ENCODE results near the gene PDIA5.
"Not testable (repeated sequence)": the region's sequence is repeated elsewhere in the genome, so short reads cannot be mapped to it uniquely, and the experiment has no call there.

Gene PDIA5

DNA sequence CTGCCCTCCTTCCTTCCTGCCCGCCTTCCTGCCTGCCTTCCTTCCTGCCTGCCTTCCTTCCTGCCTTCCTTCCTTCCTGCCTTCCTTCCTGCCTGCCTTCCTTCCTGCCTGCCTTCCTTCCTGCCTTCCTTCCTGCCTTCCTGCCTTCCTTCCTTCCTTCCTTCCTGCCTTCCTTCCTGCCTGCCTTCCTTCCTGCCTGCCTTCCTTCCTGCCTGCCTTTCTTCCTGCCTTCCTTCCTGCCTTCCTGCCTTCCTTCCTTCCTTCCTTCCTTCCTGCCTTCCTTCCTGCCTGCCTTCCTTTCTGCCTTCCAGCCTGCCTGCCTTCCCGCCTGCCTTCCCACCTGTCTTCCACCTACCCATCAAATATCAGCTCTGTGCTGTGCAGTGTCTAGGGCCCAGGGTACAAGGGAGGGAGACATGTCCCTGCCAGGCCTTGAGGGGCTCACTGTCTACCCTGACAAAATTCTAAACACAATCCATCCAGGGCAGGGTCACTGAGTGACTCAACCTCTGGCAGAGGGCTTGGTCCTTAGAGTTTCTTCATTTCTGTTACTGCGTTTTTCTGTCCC is 85.1 kb downstream of the PDIA5 start:
- DNase-seq: not testable (repeated sequence)

DNA sequence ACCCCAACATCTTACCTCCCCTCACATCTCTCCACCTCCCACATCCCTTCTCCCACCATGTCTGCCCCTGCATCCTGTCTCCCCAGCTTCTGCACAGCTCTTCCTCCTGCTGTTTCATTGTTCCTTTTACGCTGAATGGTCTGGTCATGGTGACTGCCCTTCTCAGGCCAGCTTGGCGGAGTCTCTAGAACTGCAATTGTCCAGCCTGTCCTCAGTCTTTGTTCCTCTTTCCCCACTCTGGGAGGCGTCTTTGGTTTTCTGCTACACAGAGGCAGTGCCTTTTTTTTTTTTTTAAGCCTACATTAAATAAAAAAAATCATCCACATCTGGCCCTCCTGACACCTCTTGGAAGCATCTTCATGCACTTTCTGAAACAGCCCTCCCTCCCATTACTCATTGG is 85.9 kb downstream of the PDIA5 start:
- no peak for DNase-seq

DNA sequence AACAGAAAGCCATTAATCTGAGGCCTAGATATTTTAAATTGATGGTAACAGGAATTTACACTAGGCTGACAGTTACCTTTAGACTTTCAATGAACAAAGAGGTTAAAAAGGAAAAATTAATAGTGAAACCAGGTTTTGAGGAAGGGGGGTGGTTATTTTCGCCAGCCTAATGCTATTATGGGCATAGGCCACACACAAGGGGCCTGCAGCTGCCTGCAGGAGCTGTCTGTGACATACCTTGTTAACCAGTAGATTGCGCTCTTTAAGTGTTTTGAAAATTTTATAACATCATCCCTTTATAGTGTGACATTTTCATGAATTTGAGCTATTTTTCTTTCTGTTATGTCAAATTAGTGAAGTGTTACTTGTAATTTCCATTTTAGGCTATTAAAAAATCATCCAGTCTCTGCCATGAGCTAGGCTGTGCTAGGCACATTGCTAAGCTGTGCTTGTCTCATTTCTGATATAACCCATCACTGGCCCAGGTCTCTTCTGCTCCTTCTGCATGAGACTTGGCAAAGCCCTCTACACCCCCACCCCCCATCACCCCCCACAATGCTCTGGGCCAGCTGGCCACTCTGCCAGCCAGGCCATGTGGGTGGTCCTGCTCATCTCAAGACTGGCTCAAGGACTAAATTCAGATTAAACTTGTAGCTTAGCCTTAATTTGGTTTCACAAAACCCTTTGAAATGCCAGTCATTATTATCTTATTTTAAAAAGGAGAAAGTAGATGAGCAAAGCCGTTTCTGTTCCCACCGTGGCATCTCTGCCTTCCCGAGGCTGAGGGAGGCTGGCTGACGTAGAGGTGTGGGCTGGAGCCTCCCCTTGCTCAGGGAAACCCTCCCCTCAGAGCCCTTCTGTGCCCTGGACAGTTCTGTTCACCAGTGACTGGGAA is 86.5 kb downstream of the PDIA5 start:
- no peak for DNase-seq

DNA sequence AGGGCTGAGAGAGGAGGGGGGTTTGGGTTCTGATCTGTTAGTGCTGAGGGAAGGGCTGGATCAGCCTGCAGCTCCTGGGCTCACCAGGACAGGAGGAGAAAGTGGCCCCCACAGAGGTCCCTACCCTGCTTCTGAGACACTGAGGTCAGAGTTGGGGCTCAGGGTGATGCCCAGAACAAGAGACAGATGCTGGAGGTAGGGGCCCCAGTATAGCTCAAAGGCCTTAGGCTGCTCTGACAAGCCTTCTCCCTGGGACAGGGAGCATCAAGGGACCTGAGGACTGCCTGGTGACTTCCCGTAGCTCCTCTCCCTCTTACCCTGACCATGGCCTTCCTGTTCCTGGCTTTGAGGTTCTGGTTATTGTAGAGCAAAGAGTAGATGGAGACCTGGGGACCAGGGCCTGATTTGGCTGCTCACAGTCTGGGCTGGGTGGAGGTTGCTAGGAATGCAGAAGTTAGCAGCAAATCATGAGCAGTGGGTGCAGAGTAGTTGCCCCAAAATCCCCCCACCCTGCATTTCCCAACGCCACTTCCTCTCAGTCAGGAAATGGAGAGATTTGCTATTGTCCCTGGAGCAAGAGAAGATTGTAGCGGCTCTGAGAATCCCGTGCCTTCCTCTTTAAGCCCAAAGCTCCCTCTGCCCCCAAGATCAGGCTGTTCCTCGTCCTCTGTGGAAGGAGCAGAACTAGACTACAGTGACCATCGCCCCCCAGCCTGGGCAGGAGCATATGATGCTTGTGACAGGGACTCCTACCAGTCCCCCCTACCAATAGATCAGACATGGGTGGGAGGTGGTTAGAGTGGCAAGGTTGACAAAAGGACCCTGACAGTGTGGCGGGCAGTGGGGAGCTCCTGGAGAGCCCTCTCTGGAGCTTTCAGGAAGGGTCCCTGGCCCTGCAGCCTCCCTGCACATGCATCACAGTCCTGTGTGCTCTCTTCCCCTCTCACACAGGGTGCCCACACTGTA is 87.5 kb downstream of the PDIA5 start:
- DNase-seq: no peak

DNA sequence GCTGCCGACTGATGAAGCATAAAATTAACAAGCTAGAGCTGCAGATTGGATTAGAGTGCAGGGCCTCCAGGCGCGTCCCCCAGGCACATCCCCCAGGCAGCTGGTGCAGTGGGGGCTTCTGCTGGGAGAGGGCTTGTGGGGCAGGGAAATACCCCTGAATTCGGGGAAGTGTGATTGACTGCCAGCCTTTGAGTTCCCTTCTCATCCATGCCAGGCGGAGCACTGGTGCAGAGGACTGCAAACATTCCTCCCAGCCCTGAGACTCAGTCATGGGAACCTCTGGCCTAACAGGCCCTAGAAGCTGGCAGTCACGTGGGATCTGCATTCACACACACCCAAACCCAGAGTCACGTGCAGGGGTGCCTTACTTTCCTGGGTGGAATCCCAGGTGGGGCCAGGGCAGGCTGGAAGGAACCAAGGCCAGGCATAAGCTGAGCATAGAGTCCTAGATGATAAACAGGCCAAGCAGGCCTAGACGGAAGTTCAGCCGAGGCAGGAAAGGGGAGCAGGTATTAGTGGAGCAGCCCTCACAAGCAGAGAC is 88.7 kb downstream of the PDIA5 start:
- no peak for DNase-seq

DNA sequence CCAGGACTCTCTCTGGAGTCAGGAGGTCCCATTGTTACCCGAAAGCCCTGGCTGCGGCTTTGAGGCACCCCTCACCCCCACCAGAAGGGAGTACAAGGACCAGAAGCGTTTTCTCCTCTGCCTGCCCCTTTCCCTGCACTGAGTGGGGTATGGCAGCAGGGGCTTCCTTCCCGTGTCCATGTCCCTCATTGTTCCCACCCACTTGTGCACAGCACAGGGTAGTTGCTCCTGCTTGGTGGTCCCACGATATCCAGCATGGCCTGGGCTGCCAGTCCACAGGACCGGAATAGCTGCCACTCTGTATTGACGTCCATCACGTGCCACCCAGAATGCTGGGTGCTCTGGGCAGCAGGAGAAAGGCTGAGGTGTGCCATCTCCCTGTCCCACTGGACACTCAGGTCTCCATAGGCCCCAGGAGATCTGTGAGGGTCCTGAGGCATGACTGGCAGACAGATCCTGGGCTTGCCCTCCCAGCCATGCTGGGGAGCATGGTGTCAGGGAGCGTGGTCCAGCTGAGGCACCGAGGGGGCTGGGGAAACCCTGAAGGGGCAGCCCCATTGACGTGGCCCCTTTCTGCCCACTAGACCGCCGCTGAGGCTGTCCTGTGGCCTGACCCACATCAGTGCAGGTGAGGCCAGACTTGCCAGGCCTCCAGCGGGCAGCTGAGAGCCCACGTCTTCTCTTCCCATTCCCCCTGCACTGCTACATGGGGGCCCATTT is 89.6 kb downstream of the PDIA5 start:
- no peak for DNase-seq

DNA sequence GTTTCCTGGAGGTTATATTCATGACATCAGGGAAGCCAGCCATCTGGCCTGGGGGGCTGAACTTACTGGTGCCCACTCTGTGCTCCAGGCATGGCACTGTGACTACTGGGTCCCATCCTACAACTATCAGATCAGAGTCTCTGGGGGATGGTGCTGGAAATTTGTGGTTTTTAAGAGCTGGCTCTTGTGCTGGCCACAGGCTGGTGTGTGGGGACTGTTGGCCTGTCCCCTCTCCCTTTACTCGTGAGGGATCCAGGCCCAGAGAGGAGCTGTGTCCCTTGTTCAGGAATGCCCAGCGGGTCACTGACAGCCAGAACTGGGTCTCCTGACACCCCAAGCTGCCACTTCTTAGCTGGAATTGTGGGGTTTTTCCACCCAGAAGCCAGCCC is 90.4 kb downstream of the PDIA5 start:
- DNase-seq: no peak

DNA sequence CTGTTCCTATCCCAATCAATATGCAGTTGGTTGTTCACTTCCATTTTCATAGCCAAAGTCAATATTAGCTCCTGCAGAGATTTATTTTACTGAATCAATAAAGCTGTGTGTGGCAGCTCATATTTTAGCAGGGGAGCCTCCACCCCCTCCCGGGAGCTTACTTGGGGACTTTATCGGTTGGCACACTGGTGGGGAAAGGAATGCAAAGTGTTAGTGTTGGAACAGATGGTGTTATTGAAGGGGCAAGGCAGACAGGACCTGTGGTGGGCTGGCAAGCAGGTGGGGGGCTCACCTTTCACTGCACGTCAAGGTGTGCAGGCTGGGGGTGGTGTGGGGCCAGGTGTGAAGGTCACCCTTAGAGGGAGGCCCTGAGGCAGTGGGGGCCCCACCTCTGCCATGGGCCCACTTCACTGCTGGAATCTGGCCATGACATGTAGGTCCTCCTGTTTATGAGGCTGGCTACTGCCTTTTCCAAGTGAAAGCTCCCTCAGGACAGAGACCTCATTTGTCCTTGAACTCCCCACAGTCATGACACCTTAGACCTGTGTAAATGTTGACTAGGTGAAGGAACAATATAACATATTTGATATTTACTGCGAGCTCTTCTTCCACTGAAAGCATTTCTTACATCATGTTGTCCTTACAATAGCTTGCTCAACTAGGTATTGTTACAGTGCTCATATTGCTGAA is 90.9 kb downstream of the PDIA5 start:
- no peak for DNase-seq

DNA sequence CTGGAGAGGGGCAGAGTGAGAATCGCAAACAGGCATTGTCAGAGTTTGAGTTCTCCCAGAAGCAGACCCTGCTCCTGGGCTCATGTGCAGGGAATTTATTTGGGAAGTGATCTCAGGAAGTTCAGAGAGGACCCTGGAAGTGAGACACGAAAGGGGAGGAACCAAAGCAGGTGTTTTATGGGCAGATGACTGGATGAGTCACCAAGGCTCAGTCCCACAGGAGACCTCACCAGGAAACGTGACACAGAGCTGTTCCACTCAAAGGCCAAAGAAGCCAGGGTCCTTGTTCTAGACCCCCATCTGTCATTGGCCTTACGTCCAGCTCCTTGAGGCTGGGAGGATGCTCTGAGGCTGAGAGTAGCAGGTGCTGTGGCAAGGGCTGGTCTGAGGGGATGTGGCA is 91.5 kb downstream of the PDIA5 start:
- DNase-seq: no peak

DNA sequence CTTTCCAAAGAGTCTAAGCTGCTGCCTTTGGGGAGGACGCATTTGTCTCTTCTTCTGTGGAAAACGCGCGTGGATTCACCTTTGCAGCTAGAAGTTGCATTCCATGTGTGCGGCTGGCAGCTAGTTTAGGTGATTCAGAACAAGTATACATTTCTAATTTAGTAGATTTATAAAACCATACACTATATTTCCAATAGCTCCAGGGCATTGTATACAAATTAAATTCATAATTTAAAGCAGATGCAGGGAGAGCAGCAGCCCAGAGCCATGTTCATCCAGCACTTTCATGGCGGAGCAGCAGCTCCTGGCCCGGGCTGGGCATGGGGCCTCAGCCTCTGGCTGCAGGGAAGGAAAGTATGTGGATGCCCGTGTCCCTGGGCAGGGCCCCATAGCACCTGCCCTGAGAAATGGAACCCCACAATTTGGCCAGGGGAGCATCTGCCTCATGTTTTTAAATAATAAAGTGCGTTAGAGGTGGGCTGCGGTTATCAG is 92.1 kb downstream of the PDIA5 start:
- DNase-seq: no peak

DNA sequence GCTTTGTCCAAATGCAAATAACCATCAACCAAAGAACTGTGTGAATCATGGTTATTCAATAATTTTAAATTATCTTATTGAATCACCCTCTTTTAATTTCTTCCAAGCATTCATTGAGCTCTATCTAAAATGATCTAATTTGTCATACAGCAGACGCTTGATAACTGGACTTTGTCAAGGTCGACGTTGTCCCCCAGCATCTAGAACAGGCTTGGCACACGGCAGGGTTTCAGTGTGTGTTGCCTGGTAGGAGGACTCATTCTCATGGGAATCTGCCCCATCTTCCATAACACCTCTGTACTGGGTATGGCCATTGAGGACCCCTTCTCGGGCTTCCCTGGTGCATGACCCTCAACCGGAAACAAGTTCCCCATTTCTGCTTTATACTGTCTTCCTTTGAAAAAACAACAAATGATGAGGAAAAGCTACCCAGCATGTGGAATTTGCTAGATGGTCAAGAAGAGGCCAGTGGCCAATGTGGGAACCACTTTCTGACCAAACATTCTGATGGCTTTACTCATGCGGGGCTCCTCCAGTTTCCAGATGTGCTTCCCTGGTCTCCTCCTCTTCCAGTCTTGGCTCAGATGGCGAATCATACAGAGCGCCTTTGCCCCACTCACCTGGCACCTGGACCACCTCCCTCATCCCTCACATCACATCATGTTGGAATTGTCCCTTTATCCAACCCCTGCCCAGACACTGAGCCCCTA is 93.3 kb downstream of the PDIA5 start:
- DNase-seq: no peak

DNA sequence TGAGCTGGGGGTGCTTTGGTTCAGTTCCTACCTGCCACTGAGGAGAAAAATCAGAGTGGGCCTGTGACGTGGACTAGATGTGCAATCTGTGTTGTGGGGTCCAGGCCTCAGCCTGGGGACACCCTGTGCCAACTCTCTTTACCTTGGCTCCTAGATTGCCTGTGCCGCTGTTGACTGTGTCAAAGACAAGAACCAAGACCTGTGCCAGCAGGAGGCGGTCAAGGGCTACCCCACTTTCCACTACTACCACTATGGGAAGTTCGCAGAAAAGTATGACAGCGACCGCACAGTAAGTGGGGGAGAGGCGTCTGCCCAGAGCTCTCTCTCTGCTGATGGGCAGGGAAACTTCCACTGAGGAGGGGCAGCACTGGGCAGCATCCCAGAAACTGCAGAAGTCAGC is 94.3 kb downstream of the PDIA5 start:
- no peak for DNase-seq

DNA sequence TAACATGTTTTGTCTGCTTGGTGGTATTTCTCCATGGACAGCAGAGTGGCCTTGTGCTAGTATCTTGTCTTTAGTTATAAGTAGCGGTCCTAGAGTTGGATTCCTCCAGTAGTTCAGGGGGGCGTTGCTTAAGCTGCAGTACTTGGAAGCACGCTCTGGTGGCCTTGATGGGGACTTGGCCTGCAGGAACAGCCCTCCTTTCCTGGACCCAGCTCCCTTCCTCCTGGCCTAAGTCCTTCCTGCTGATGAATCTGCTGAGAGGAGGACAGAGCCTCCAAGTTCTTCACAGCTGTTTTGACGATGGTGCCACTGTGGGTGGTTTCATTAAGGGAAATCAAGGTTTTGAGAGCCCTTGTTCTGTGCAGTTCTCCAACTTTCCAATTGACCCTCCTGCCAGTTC is 96.3 kb downstream of the PDIA5 start:
- DNase-seq: no peak

DNA sequence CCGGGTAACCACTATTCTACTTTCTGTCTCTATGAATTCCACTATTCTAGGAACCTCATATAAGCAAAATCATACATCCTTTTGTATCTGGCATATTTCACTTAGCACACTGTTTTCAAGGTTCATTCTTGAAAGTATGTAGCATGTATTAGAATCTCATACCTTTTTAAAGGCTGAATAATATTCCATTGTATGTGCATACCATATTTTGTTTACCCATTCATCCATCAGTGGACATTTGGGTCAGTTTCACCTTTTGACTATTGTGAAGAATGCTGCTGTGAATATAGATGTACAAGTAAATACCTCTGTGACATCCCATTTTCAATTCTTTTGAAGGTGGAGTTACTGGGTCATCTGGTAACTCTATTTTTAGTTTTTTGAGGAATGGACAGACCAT is 98.3 kb downstream of the PDIA5 start:
- no peak for DNase-seq

DNA sequence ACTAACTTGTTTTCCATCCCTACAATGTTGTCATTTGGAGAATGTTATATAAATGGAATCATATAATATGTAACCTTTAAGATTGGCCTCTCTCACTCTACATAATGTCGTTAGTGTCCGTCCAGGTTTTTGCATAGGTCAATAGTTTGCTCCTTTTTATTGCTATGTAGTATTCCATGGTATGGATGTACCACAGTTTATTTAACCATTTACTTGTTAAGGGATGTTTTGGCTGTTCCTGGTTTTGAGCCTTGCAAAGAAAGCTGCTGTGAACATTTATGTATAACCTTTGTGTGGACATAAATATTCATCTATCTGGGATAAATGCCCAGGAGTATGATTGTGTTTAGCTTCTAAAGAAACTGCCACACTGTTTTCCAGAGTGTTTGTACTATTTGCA is 100.9 kb downstream of the PDIA5 start:
- no peak for DNase-seq

DNA sequence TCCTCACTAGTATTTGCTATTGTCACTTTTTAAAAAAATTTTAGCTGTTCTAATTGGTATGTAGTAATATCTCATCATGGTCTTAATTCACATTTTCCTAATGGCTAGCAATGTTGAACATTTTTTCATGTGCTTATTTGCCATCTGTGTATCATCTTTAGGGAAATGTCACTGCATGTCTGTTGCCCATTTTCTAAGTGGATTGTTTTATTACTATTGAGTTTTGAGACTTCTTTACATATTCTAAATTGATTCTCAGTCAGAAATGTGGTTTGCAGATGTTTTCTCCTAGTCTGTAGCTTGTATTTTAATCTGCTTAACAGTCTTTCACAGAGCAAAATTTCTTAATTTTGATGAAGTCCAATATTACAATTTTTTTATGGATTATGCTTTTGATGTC is 101.3 kb downstream of the PDIA5 start:
- DNase-seq: no peak

DNA sequence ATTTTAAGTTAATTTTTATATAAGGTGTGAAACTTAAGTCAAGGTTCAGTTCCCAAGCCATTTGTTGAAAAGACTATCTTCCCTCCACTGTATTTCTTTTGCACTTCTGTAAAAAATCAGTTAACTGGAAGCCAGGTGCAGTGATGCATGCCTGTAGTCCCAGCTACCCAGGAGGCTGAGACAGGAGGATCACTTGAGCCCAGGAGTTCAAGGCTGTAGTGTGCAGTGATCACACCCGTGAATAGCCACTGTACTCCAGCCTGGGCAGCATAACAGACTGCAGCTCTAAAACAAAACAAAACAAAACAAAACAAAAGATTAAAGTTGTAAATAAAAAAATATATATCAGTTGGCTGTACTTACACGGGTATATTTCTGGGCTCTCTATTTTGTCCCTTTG is 101.8 kb downstream of the PDIA5 start:
- no peak for DNase-seq

DNA sequence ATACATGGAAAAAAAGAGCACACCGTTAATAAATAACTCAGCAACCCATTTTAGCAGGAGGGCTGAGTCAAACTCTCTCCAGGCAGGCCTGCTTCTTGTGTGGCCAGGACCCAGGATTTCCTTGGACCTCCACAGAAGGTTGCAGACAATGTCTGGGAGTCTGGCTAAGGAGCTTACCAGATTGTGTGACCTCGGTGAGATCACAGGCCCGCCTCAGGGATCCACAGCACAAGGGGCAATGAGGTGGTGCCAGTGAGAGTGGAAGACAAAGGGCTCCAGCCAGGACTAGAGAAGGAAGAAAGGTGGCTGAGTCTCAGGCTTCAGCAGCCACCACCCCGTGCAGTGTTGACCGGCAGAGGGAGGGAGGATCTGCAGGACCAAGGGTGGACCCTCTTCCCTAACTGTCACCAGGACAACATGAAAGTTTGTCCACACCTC is 102.7 kb downstream of the PDIA5 start:
- no peak for DNase-seq

DNA sequence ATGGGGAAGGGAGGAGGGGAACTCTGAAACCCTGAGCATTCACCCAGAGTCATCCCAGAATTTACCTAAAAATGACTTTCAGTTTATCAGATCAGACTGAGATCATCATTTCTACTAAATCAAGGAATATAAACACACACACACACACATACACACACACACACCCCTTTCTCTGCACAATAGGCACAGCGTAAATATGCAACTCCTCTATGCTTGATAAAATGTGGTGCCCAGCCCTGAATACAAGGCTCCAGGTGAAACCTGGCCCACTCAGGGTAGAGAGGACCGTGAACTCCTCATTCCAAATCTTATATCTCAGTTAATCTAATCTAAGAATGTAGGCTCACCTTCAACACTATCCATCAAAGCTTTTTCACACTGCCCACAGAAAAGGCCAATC is 103.1 kb downstream of the PDIA5 start:
- no peak for DNase-seq

DNA sequence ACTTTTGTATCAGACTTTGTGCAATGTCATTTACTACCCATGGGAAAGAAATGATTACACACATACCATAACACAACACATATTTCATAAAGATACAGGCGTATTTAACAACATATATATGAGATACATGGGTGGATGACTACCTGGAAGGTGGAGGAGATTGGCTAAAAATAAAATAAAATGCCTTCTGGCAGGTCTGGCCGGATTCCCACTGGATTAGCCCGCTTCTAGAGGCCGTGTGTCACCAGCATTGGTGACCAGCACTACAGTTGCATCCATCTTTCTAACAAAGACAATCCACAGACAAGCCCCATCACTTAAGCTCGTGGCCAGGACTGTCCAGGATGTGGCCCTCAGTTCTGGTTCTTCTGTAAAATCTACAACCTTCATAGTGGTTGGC is 114.0 kb downstream of the PDIA5 start:
- no peak for DNase-seq

DNA sequence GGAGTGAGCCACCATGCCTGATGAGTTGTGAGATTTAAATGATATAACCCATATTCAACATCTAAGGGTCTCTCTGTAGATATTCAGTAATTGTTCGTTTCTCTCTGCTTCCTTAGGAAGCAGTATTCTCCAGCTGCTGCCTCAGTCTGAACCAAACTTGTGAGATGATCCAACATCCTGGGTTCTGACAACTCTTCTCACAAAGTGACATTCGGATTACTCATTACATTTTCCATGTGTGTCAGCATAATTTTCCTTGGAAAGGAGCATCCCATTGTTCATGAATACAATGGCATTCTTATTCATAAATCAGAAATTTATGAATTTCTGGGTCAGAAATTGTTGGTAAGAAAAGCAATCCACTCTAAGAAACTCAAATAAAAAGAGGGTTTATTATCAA is 119.9 kb downstream of the PDIA5 start:
- DNase-seq: no peak

Measured in T-helper 2 cell (primary cell).